Stimulated activated CD4-positive, alpha-beta T cell treated with anti-CD3 and anti-CD28 coated beads, TNF-alpha, amount 100 ng/mL, for 4 hours (primary cell): ENCODE measurements around the gene PLEKHG3.

Experiments used
- DNase-seq, 3 experiments: peaks; one replicate each; pipeline ENCODE4 v3.0.0-alpha.2; 2020; ENCODE audit warnings: low read depth in 3 of 3

PLEKHG3 gene

DNA sequence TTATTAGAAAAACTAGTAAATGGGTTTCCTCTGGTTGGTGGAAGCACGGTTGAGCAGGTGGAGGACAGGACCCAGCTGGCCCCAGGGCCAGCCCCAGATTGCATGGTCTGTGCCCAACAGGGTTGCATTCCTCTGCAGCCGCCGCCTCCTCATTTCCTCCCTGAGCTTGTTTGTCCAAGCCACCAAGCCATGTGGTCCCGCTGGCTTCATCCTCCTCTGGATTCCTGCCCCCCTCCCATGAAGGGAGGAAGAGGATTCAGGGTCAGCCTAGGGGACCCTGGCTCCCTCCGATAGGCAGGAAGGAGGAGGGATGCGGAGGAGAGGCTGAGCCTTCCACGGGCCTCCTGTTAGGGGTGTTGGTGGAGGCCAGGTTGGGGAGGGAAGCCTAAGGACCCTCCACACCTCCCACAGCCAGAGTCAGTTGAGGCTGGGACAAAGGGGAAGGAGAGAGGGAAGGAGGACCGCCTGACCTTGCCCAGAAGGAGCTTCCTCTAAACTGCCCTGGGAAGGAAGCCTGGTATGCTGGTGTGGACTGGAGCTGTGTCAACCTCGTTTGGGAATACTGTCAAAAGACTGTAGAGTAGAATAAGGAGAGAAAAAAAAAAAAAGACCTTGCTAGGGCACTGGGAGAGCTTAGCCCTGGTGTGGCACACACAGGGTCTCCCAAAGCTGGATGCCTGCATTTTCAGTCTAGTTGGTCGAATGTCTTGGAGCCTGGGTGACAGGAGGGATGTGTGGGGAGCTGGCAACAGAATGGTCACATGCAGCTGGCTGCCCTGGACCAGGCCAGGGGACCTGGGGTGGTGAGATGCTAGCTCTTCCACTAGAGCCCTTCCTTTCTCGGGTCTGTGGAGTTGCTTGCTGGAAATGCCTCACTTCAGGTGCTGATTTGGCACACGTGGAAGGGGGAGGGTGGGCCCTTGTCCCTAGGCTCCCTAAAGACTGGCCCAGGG lies 42.4 kb downstream of the PLEKHG3 start:
- no peak for DNase-seq

- no peak for DNase-seq
Observed at GRCh38 chr14:64747327-64747726, 43.1 kb downstream of the PLEKHG3 start.

DNA sequence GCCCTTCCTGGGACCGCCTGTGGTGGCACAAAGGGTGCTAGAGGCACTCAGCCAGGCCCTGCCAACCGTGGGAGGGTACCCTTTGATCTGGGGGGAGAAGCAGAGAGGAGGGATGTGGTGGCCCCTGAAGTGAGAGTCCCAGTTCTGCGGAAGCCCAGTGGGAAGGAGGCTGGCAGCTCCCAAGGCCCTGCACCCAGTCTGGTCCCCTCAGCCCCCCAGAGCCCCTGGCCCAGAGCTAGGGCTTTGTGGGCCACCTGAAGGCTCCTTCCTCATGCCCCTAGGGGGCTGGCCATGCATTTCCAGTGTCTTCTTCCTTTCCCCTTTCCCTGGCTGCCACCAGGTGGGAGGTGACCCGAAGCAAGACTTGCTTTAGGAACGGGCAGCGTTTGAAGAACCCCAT lies 44.3 kb downstream of the PLEKHG3 start:
- no peak for DNase-seq

GRCh38 chr14:64748995-64749714 lies 44.9 kb downstream of the PLEKHG3 start:
- DNase-seq: no peak

GRCh38 chr14:64752909-64753308 lies 48.7 kb downstream of the PLEKHG3 start:
- DNase-seq: no peak

DNA sequence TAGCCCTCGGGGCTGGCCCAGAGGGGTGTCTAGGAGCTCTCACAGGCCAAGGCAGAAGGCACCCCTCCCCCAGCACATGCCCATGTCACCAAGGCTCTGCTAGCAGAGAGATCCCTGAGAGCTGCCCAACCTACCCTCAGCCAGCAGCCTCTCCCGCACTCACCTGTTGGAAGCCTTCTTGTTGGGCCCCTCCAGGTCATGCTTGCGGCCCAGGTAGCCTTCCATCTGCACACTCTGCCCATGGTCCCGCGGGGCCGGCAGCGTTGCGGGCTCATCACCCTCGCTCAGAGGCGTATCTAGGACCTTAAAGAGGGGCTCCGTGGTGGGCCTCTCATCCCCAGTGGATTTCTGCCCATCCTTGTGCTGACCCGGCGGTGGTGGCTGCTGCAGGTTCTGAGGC lies 49.1 kb downstream of the PLEKHG3 start:
- no peak for DNase-seq

DNA sequence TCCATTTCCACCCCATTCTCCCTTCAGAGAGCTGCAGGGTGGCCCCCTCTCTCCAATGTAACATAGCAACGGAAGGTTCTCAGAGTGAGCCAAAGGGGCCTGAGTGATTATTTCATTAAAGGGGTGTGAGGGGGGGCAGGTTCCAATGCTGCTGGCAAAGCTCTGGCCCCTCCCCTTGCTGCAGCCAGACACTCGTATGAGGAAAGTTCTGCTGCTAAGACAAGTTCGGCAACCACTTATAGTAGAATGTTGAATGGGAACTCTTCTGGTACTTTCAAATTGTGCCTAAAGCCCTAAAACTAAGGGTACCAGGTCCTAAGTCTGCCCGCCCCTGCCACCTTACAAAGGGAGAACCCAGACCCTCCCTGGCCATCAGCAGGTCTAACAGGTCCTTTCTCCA lies 49.8 kb downstream of the PLEKHG3 start:
- no peak for DNase-seq

GRCh38 chr14:64754685-64755084 lies 50.5 kb downstream of the PLEKHG3 start:
- DNase-seq: no peak

- DNase-seq: peak in 2 of 3 experiments; percentile 18 to 57
Observed at GRCh38 chr14:64755781-64756221, 51.6 kb downstream of the PLEKHG3 start.

GRCh38 chr14:64756712-64757111 lies 52.5 kb downstream of the PLEKHG3 start:
- no peak for DNase-seq

DNA sequence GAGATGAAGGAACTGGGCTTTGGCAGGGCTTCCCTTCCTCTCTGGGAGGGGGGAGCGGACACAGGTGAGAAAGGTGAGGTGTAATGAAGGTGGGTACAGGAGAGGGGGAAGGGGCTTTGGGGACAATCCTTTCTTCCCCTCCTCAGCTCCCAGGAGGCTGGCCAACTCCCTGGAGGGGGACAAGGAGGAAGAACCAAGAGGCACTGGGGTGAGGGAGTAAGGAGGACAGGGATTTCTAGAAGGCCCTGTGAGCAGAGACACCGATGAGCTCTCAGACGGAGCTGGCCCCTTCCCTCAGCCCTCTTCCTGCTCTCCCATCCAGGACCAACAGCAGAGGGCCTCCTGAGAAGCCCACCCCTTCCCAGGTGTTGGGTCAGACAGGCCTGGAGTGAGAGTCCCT lies 53.4 kb downstream of the PLEKHG3 start:
- no peak for DNase-seq

GRCh38 chr14:64758025-64758521 lies 53.8 kb downstream of the PLEKHG3 start:
- no peak for DNase-seq

DNA sequence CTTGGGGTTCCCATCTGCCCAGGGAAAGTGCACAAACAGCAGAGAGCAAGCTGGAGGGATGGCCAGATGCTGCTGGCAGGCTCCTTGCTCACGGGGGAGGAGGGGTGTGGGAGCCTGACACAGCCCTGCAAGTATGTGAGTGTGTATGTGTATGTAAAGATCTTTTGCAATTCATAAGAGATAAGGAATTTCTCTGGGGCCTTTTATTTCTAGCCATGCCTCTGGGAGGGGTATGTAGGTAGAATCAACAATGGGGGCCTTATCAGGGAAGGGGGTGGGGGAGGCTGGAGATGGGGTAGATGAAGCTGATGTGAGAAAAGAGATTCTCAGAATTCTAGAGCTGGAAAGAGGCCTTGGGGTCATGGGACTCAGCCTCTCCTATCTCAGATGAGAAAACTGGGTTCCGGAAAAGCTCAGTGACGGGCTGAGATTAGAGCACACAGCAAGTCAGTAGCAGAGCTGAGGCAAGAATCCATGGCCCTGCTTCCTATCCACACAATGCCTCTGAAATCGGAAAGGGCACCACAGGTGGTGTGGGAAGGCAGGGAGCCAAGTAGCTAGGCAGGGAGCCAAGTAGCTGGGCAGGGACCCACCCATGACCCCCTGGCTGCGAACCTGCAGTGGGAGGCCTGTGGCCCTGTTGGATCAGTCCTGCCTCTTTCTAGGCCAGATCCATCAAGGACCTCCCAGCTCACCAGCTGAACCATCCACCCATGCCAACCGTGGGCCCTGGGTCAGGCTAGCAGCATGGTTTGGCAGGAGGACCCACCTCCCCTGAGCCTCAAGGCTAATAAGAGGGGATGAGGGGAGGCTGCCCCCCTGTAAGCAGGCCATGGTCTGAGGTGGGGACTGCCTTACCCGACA lies 54.7 kb downstream of the PLEKHG3 start:
- DNase-seq: no peak

DNA sequence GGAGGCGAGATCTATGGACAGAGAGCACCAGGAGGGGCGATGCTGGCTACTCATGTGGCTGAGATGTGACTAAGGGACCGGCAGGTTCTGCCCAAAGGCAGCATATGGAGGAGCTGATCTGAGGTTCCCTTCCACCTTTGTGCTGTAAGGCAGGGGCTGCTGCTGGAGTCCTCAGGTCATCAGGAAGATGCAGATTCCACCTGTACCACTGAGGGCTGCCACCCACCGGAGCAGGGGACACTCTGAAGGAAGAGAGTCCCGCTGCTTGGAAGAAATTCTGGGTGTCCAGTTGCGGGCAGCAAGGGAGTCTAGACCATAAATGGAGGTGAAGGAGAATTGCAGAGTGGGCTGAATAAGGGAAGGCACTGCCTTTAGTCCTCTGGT lies 55.3 kb downstream of the PLEKHG3 start:
- DNase-seq: no peak

GRCh38 chr14:64760146-64760755 lies 56.0 kb downstream of the PLEKHG3 start:
- peak in 1 of 3 experiments; percentile 24 for DNase-seq

DNA sequence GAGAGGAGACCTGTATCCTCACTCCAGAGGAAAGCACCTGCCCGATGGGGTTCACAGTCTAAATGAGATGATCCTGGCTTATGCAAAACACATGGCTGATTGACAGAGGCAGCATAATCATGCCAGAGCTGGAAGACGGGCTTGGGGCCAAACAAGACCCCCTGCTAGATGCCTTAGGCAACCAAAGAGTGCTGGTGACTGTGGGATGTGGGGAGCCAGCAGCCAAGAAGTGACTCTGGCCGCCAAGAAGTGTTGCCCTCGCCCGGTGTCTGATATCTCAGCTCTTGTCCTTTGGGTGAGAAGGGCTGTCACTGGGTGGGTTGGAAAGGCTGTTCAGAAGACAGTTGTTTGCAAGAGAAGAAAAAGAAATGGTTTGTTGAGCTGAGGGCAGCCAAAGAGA lies 56.7 kb downstream of the PLEKHG3 start:
- no peak for DNase-seq

DNA sequence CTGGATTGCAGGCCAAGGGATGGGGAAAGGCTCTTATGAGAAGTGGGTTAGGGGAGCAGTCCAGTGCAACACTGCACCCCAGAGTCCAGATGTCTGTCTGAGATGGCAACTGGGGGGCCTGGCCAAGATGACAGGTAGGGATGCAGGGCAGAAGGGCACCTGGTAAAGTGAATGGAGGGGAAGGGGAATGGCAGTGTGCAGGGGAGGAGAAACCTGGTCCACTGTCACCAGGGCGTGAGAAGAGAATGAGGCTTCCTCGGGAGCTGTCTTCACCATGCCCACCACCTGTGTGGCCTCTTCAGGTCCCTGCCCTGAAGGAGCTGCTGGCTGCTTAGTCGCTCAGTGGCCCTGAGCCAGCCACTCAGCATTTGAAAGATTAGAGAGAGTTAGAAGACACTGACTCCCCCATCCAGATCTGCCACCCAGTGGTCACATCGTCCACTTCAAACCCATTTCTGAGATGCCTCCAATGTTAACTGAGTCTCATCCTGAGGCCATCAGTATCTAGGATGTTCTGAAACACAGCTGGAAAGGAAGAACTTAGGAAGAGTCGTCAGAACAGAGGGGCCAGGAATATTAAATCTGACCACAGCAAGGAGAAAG lies 57.3 kb downstream of the PLEKHG3 start:
- no peak for DNase-seq

GRCh38 chr14:64762044-64763034 lies 58.1 kb downstream of the PLEKHG3 start:
- DNase-seq: peak in 2 of 3 experiments; percentile 18 to 27

DNA sequence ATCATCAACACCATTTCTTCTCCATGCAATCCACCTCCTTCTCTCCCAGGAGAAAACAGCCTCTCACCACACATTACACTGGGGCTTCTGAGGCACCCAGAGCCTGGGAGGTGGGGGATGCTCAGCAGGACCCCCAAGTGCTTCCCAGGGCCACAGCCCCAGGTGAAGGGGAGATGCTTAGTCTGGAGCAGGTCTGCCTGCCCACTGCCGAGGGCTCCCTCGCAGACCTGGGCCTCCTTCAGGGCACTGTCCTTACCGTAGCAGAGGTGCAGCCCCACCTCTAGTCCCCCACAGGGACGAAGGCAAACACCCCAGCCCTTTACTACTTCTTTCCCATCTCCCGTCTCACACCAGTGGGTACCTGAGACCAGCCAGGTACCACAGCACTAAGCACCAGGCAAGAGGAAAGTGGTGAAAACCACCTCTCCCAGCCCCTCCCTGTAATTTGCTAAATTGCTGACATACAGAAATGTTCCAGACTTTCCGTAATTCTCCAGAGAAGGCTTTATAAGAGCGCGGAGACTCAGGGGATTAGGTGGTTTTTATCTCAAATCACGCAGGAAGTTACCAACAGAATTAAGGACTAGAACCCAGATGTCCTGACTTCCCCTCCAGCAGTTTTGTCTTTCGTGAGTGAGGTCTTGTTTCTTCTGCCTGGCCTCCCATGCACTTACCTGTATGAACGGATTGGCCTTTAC lies 59.0 kb downstream of the PLEKHG3 start:
- DNase-seq: no peak
